GM23338 (cell line): Measurements from ENCODE around the gene CSF2RB. TPM values are rescaled to one million over a fixed set of nuclear protein-coding genes. Genes with fewer than 3 reads are reported as not detected.

Source experiments
- ATAC-seq: fragments of 200-7000 bp; cut with Tn5 transposase; 3 replicates; pipeline ENCODE4 v1.9.1; 2020
- DNase-seq: peaks from one replicate; pipeline ENCODE4 v3.0.0-alpha.2; 2015; ENCODE audit warnings: low spot score
- H2AFZ ChIP-seq: fragments of 200-600 bp; sonication (generic); 2 replicates; pipeline ENCODE4 v1.8.0; 2016; ENCODE audit warnings: antibody characterized with exemption, mild to moderate bottlenecking, moderate library complexity
- H3F3A ChIP-seq: fragments of 200-600 bp; sonication (generic); replicated peaks from 2 replicates; pipeline ENCODE4 v1.8.0; 2017; ENCODE audit warnings: antibody characterized with exemption, mixed run types, low read depth
- H3K27ac ChIP-seq: fragments of 200-600 bp; sonication (generic); 2 replicates; pipeline ENCODE4 v1.6.1; 2016; ENCODE audit warnings: low read depth
- H3K27me3 ChIP-seq: fragments of 200-600 bp; sonication (generic); 2 replicates; pipeline ENCODE4 v1.8.0; 2016; ENCODE audit warnings: mild to moderate bottlenecking, mixed run types, moderate library complexity; ENCODE audit not compliant: insufficient read depth
- H3K36me3 ChIP-seq: fragments of 200-600 bp; sonication (generic); 2 replicates; pipeline ENCODE4 v1.8.0; 2016; ENCODE audit warnings: mild to moderate bottlenecking; ENCODE audit not compliant: insufficient read depth
- H3K4me1 ChIP-seq: fragments of 200-600 bp; sonication (generic); 2 replicates; pipeline ENCODE4 v1.8.0; 2016; ENCODE audit warnings: mild to moderate bottlenecking, moderate library complexity; ENCODE audit not compliant: insufficient read depth
- H3K4me2 ChIP-seq: fragments of 200-600 bp; sonication (generic); 2 replicates; pipeline ENCODE4 v1.7.1; 2017; ENCODE audit warnings: mixed run types
- H3K4me3 ChIP-seq: fragments of 200-600 bp; sonication (generic); 2 replicates; pipeline ENCODE4 v1.6.1; 2016; ENCODE audit warnings: mixed run types
- H3K79me2 ChIP-seq: fragments of 200-600 bp; sonication (generic); replicated peaks from 2 replicates; pipeline ENCODE4 v1.8.0; 2017; ENCODE audit warnings: mild to moderate bottlenecking; ENCODE audit not compliant: insufficient read depth
- H3K9me2 ChIP-seq: fragments of 200-600 bp; sonication (generic); 2 replicates; pipeline ENCODE4 v1.8.0; 2017; ENCODE audit not compliant: insufficient read depth
- H4K20me1 ChIP-seq: fragments of 200-600 bp; sonication (generic); replicated peaks from 2 replicates; pipeline ENCODE4 v1.8.0; 2017; ENCODE audit warnings: mild to moderate bottlenecking; ENCODE audit not compliant: insufficient read depth
- H3K27ac Mint-ChIP-seq: 2 replicates; pipeline ENCODE4 v1.8.0; 2020; ENCODE audit warnings: inconsistent platforms, mild to moderate bottlenecking, moderate library complexity, mixed read lengths
- H3K27me3 Mint-ChIP-seq: 3 replicates; pipeline ENCODE4 v1.8.0; 2022; ENCODE audit warnings: low read depth, mild to moderate bottlenecking, moderate library complexity, mixed read lengths, inconsistent platforms; ENCODE audit not compliant: insufficient read depth, poor library complexity
- H3K36me3 Mint-ChIP-seq: 3 replicates; pipeline ENCODE4 v1.8.0; 2021; ENCODE audit warnings: low read depth, mild to moderate bottlenecking, inconsistent platforms, moderate library complexity, mixed read lengths
- H3K4me1 Mint-ChIP-seq: 3 replicates; pipeline ENCODE4 v1.8.0; 2020; ENCODE audit warnings: mild to moderate bottlenecking, inconsistent platforms, mixed read lengths
- H3K4me3 Mint-ChIP-seq: 3 replicates; pipeline ENCODE4 v1.8.0; 2021; ENCODE audit warnings: moderate library complexity, mild to moderate bottlenecking, inconsistent platforms, mixed read lengths
- H3K9me3 Mint-ChIP-seq: 3 replicates; pipeline ENCODE4 v1.8.0; 2020; ENCODE audit warnings: moderate library complexity, mild to moderate bottlenecking, inconsistent platforms, mixed read lengths
- CREB1 ChIP-seq: fragments of 250-450 bp; sonication (Bioruptor Pico); IDR thresholded peaks from 2 replicates; pipeline ENCODE4 v1.5.0; 2020; ENCODE audit warnings: low read depth, mild to moderate bottlenecking, moderate library complexity
- CTCF ChIP-seq, 2 experiments: fragments of 200-600 bp in 1 of 2; sonication (generic) in 1 of 2; conservative IDR thresholded peaks; 2 replicates each; pipeline versions ENCODE4 v1.5.1 to v1.6.1; 2016 to 2017; ENCODE audit warnings: antibody characterized with exemption in 2 of 2, low read depth in 2 of 2, mild to moderate bottlenecking in 2 of 2, moderate library complexity in 1 of 2
- ETS1 ChIP-seq: IDR thresholded peaks from 2 replicates; pipeline ENCODE4 v1.6.1; 2016; ENCODE audit warnings: antibody characterized with exemption
- EZH2 ChIP-seq: fragments of 200-600 bp; sonication (generic); IDR thresholded peaks from one replicate; pipeline ENCODE4 v1.8.0; 2017; ENCODE audit warnings: antibody characterized with exemption, mild to moderate bottlenecking, low read depth; ENCODE audit not compliant: unreplicated experiment
- JUNB ChIP-seq: IDR thresholded peaks from one replicate; pipeline ENCODE4 v1.6.1; 2016; ENCODE audit warnings: antibody characterized with exemption; ENCODE audit not compliant: unreplicated experiment
- POLR2AphosphoS5 ChIP-seq: IDR thresholded peaks from 2 replicates; pipeline ENCODE4 v1.6.1; 2016; ENCODE audit warnings: antibody characterized with exemption, low read depth
- REST ChIP-seq: IDR thresholded peaks from one replicate; pipeline ENCODE4 v1.6.1; 2018; ENCODE audit warnings: antibody characterized with exemption; ENCODE audit not compliant: unreplicated experiment
- STAT1 ChIP-seq: IDR thresholded peaks from one replicate; pipeline ENCODE4 v1.6.1; 2016; ENCODE audit warnings: antibody characterized with exemption; ENCODE audit not compliant: unreplicated experiment
- ZNF114 ChIP-seq: fragments of 250-450 bp; sonication (Bioruptor Pico); IDR thresholded peaks from 2 replicates; pipeline ENCODE4 v1.5.0; 2020; ENCODE audit warnings: mild to moderate bottlenecking, moderate library complexity
- ZNF331 ChIP-seq: fragments of 250-450 bp; sonication (Bioruptor Pico); IDR thresholded peaks from 2 replicates; pipeline ENCODE4 v1.5.0; 2020; ENCODE audit warnings: low read depth, mild to moderate bottlenecking, moderate library complexity
- polyA plus RNA-seq: library from polyadenylated mRNA; unstranded; fragments of >200 nt; fragmentation: Nextera tagmentation; extraction: Ambion mirVana; gene quantifications from 2 replicates; pipeline ENCODE4 v1.2.1, GENCODE V29; 2016
- total RNA-seq: library from RNA; depleted of rRNA; stranded (reverse); fragments of >200 nt; shearing (Covaris generic); gene quantifications from 2 replicates; pipeline ENCODE4 v1.2.3, GENCODE V29; 2014
- TF ChIP-seq, protein P1 (sequence below): fragments of 250-450 bp; sonication (Bioruptor Pico); IDR thresholded peaks from 2 replicates; pipeline ENCODE4 v1.5.0; 2020; ENCODE audit warnings: mild to moderate bottlenecking, moderate library complexity

The CSF2RB gene
- total and polyA plus RNA-seq, 2 experiments from 2014 or later: not detected

GRCh38 chr22:36951746-36952145 is 38.3 kb downstream of the CSF2RB start (continued):
- TF ChIP-seq, protein P1, sequence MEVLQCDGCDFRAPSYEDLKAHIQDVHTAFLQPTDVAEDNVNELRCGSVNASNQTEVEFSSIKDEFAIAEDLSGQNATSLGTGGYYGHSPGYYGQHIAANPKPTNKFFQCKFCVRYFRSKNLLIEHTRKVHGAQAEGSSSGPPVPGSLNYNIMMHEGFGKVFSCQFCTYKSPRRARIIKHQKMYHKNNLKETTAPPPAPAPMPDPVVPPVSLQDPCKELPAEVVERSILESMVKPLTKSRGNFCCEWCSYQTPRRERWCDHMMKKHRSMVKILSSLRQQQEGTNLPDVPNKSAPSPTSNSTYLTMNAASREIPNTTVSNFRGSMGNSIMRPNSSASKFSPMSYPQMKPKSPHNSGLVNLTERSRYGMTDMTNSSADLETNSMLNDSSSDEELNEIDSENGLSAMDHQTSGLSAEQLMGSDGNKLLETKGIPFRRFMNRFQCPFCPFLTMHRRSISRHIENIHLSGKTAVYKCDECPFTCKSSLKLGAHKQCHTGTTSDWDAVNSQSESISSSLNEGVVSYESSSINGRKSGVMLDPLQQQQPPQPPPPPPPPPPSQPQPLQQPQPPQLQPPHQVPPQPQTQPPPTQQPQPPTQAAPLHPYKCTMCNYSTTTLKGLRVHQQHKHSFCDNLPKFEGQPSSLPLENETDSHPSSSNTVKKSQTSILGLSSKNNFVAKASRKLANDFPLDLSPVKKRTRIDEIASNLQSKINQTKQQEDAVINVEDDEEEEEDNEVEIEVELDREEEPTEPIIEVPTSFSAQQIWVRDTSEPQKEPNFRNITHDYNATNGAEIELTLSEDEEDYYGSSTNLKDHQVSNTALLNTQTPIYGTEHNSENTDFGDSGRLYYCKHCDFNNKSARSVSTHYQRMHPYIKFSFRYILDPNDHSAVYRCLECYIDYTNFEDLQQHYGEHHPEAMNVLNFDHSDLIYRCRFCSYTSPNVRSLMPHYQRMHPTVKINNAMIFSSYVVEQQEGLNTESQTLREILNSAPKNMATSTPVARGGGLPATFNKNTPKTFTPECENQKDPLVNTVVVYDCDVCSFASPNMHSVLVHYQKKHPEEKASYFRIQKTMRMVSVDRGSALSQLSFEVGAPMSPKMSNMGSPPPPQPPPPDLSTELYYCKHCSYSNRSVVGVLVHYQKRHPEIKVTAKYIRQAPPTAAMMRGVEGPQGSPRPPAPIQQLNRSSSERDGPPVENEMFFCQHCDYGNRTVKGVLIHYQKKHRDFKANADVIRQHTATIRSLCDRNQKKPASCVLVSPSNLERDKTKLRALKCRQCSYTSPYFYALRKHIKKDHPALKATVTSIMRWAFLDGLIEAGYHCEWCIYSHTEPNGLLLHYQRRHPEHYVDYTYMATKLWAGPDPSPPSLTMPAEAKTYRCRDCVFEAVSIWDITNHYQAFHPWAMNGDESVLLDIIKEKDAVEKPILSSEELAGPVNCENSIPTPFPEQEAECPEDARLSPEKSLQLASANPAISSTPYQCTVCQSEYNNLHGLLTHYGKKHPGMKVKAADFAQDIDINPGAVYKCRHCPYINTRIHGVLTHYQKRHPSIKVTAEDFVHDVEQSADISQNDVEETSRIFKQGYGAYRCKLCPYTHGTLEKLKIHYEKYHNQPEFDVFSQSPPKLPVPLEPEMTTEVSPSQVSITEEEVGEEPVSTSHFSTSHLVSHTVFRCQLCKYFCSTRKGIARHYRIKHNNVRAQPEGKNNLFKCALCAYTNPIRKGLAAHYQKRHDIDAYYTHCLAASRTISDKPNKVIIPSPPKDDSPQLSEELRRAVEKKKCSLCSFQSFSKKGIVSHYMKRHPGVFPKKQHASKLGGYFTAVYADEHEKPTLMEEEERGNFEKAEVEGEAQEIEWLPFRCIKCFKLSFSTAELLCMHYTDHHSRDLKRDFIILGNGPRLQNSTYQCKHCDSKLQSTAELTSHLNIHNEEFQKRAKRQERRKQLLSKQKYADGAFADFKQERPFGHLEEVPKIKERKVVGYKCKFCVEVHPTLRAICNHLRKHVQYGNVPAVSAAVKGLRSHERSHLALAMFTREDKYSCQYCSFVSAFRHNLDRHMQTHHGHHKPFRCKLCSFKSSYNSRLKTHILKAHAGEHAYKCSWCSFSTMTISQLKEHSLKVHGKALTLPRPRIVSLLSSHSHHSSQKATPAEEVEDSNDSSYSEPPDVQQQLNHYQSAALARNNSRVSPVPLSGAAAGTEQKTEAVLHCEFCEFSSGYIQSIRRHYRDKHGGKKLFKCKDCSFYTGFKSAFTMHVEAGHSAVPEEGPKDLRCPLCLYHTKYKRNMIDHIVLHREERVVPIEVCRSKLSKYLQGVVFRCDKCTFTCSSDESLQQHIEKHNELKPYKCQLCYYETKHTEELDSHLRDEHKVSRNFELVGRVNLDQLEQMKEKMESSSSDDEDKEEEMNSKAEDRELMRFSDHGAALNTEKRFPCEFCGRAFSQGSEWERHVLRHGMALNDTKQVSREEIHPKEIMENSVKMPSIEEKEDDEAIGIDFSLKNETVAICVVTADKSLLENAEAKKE (CRISPR knock-in tag): no peak

- H3K4me1 Mint-ChIP-seq: no peaks in the 10 kb centered on the region
- ATAC-seq: no peak
- TF ChIP-seq ETS1: no peak
- no peak for TF ChIP-seq POLR2AphosphoS5
- TF ChIP-seq CTCF (conservative IDR thresholded peaks at IDR 0.05; ENCODE audit: low read depth in 2 of 2): no peak
- TF ChIP-seq CREB1: no peak
- TF ChIP-seq EZH2: no peak
- no peak for TF ChIP-seq ZNF331 (CRISPR knock-in tag)
- TF ChIP-seq ZNF114 (CRISPR knock-in tag): no peak
- TF ChIP-seq REST: no peak
- TF ChIP-seq STAT1: no peak
- TF ChIP-seq JUNB: no peak
Observed at GRCh38 chr22:36953239-36954080, 40.0 kb downstream of the CSF2RB start.

More at GRCh38 chr22:36953239-36954080, 40.0 kb downstream of the CSF2RB start:
- Histone ChIP-seq H3K4me1 (no peaks in the 10 kb centered on the region), H3K27ac (no peak overlapping the region), H3K79me2 (no peaks in the 10 kb centered on the region), H3K36me3 (0 out of 2 replicates have a peak, but pooled peaks cover 4% of the 10 kb centered on the region), H3K4me3 (no peak overlapping the region), H3K27me3 (no peaks in the 10 kb centered on the region), H3K4me2 (no peak overlapping the region), H3F3A (no peaks in the 10 kb centered on the region), H2AFZ (no peak overlapping the region), H3K9me2 (no peaks in the 10 kb centered on the region), H4K20me1 (no peaks in the 10 kb centered on the region)
- peaks cover 20% of the 10 kb centered on the region for H3K9me3 Mint-ChIP-seq
- no peak overlapping the region for H3K4me3 Mint-ChIP-seq
- no peak overlapping the region for H3K27ac Mint-ChIP-seq
- peaks cover 5% of the 10 kb centered on the region; the same call in 1 of the 3 replicates for H3K36me3 Mint-ChIP-seq
- H3K27me3 Mint-ChIP-seq: peaks cover 9% of the 10 kb centered on the region
- no peak for DNase-seq
